Brain microvascular endothelial cell (primary cell): ENCODE results near the gene LCN12.
A peak's percentile ranks its signal among the peaks of the same experiment; 100 is the strongest.

Source experiments
- DNase-seq: peaks from one replicate; pipeline ENCODE4 v3.0.0-alpha.2; 2020
- H3K27ac ChIP-seq: fragments of 250-450 bp; sonication (Bioruptor Pico); 2 replicates; pipeline ENCODE4 v1.5.1; 2020; ENCODE audit warnings: mild to moderate bottlenecking, moderate library complexity
- H3K27me3 ChIP-seq: fragments of 250-450 bp; sonication (Bioruptor Pico); replicated peaks from 2 replicates; pipeline ENCODE4 v1.5.1; 2020; ENCODE audit warnings: mild to moderate bottlenecking
- H3K36me3 ChIP-seq: fragments of 250-450 bp; sonication (Bioruptor Pico); replicated peaks from 2 replicates; pipeline ENCODE4 v1.5.1; 2020; ENCODE audit warnings: mild to moderate bottlenecking
- H3K4me3 ChIP-seq: 2 replicates; pipeline ENCODE4 v1.5.1; 2011; ENCODE audit warnings: low read depth, mild to moderate bottlenecking, control low read depth, low read length, moderate library complexity
- CTCF ChIP-seq: IDR thresholded peaks from 2 replicates; pipeline ENCODE4 v1.5.1; 2011; ENCODE audit warnings: low read depth, mild to moderate bottlenecking, moderate library complexity, low read length, control low read depth, inconsistent platforms; ENCODE audit errors: missing control alignments
- in situ Hi-C: cut with HindIII; loops from 2 replicates; pipeline ENCODE4 v1.10.0; 2017; ENCODE audit warnings: low sequenced_read_pairs, low pct_ligation_motif_present

LCN12 gene

GRCh38 chr9:136945333-136946227, 6.5 kb upstream of the LCN12 start:
- Histone ChIP-seq H3K4me3 (no peak overlapping the region), H3K27ac (no peak overlapping the region), H3K27me3 (no peaks in the 10 kb centered on the region), H3K36me3 (peaks cover 27% of the 10 kb centered on the region)
- DNase-seq = no peak
- in situ Hi-C loops = loop anchor here (25.0 kb wide), 1 partner anchor 92 kb away; the partner anchor contains the start of genes ABCA2, FUT7 and NPDC1
- no peak for TF ChIP-seq CTCF

GRCh38 chr9:136946228-136947027, 5.6 kb upstream of the LCN12 start:
- H3K27me3 ChIP-seq = no peaks in the 10 kb centered on the region
- DNase-seq = no peak
- in situ Hi-C loops = loop anchor here (25.0 kb wide), 1 partner anchor 91 kb away; the partner anchor contains the start of genes ABCA2, FUT7 and NPDC1
- TF ChIP-seq CTCF = no peak
- H3K4me3 ChIP-seq = no peak overlapping the region
- no peak overlapping the region for H3K27ac ChIP-seq
- peaks cover 19% of the 10 kb centered on the region for H3K36me3 ChIP-seq

GRCh38 chr9:136947028-136947891, 4.8 kb upstream of the LCN12 start:
- no peak for DNase-seq
- no peak overlapping the region for H3K4me3 ChIP-seq
- in situ Hi-C loops = loop anchor here (25.0 kb wide), 1 partner anchor 90 kb away; the partner anchor contains the start of genes ABCA2, FUT7 and NPDC1
- no peak for TF ChIP-seq CTCF
- no peaks in the 10 kb centered on the region for H3K27me3 ChIP-seq
- peaks cover 11% of the 10 kb centered on the region for H3K36me3 ChIP-seq
- H3K27ac ChIP-seq = no peak overlapping the region

GRCh38 chr9:136947955-136948510, 4.0 kb upstream of the LCN12 start:
- in situ Hi-C loops = loop anchor here (25.0 kb wide), 1 partner anchor 89 kb away; the partner anchor contains the start of genes ABCA2, FUT7 and NPDC1
- no peaks in the 10 kb centered on the region for H3K27me3 ChIP-seq
- peak; percentile 68 for TF ChIP-seq CTCF
- H3K27ac ChIP-seq = no peak overlapping the region
- H3K36me3 ChIP-seq = peaks cover 3% of the 10 kb centered on the region
- H3K4me3 ChIP-seq = no peak overlapping the region
- no peak for DNase-seq
